Upper lobe of left lung (tissue), 4 donors: ENCODE measurements around the gene TP53AIP1.

ENCODE experiments used
- EP300 ChIP-seq, 4 donors: sonication (generic); formaldehyde crosslinking; IDR thresholded peaks; one replicate each; pipeline ENCODE4 v1.5.1; 2017; ENCODE audit warnings: antibody characterized with exemption in 4 of 4, control low read depth in 2 of 4
- POLR2A ChIP-seq, 4 donors: fragments of 450-650 bp; IDR thresholded peaks; one replicate each; pipeline ENCODE4 v1.5.1; 2016 to 2017; ENCODE audit warnings: antibody characterized with exemption in 4 of 4, mild to moderate bottlenecking in 2 of 4
- POLR2AphosphoS5 ChIP-seq, 2 donors: sonication (generic); formaldehyde crosslinking; IDR thresholded peaks; one replicate each; pipeline ENCODE4 v1.5.1; 2017; ENCODE audit warnings: antibody characterized with exemption in 2 of 2
- TF ChIP-seq, protein P1 (sequence below), 6 experiments: fragments of 450-650 bp in 4 of 6; fragments of 200-600 bp in 2 of 6; sonication (generic) in 2 of 6; IDR thresholded peaks; one replicate each; pipeline ENCODE4 v1.5.1; 2016 to 2019; ENCODE audit warnings: antibody characterized with exemption in 6 of 6

DNA sequence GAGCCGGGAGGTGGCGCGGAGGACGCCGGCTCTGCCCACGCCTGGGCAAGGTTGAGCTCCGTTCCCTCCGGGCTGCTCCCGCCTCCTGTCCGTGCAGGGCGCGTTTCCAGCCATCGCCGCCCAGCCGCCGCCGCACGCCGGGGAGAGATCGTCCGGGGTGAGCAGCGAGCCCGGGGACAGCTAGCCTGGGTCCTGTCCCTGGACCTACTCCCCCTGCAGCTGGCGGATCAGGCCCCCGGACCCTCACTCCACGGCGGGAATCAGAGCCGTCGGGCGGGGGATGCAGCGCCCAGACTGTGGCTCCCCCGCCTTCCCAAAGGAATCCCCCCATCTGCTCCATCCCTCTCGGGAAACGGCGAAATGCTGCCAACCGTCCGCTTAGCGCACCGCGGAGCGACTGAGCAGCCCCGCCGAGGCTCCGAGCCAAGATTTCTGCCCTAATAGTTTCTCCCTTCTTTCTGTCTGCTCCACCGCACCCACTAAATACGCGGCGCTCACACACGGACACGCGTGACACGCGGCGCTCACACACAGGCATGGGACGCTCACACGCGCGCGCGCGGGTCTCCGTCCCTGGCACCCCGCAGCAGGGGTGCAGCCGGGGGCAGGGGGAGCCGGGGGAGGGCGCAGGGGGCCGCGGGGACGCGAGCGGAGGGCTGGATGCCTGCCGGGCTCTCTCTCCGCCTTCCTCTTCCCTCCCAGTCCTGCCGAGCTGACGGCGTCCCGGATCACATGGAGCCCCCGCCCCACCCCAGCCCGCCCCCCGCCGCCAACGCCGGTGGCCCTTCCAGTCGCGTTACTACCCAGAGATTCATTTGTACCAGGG lies 51.9 kb downstream of the TP53AIP1 start, which contains the start of gene KCNJ5:
- TF ChIP-seq, protein P1, sequence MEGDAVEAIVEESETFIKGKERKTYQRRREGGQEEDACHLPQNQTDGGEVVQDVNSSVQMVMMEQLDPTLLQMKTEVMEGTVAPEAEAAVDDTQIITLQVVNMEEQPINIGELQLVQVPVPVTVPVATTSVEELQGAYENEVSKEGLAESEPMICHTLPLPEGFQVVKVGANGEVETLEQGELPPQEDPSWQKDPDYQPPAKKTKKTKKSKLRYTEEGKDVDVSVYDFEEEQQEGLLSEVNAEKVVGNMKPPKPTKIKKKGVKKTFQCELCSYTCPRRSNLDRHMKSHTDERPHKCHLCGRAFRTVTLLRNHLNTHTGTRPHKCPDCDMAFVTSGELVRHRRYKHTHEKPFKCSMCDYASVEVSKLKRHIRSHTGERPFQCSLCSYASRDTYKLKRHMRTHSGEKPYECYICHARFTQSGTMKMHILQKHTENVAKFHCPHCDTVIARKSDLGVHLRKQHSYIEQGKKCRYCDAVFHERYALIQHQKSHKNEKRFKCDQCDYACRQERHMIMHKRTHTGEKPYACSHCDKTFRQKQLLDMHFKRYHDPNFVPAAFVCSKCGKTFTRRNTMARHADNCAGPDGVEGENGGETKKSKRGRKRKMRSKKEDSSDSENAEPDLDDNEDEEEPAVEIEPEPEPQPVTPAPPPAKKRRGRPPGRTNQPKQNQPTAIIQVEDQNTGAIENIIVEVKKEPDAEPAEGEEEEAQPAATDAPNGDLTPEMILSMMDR (IDR thresholded peaks at IDR 0.05), result peak in 1 of 6 experiments; percentile 10
- TF ChIP-seq EP300 (IDR thresholded peaks at IDR 0.05), result no peak
- no peak for TF ChIP-seq POLR2A (IDR thresholded peaks at IDR 0.05)
- no peak for TF ChIP-seq POLR2AphosphoS5 (IDR thresholded peaks at IDR 0.05)
